HepG2 (cell line): ENCODE measurements around the gene EIF3L. TPM values are rescaled to one million over a fixed set of nuclear protein-coding genes. Genes with fewer than 3 reads are reported as not detected.

Experiments
- ATF7 ChIP-seq, 2 experiments: fragments of 450-650 bp in 1 of 2; sonication (generic) in 1 of 2; formaldehyde crosslinking in 1 of 2; IDR thresholded peaks; 2 replicates each; pipeline versions ENCODE4 v1.4.0 to v1.6.1; 2016 to 2020; ENCODE audit warnings: antibody characterized with exemption in 1 of 2, mild to moderate bottlenecking in 1 of 2, missing genetic modification reagents in 1 of 2
- CHCHD3 ChIP-seq: sonication (generic); formaldehyde crosslinking; IDR thresholded peaks from 2 replicates; pipeline ENCODE4 v1.8.0; 2022; ENCODE audit warnings: mild to moderate bottlenecking, missing genetic modification reagents, moderate library complexity
- KAT8 ChIP-seq: IDR thresholded peaks from 2 replicates; pipeline ENCODE4 v1.6.1; 2016; ENCODE audit warnings: missing genetic modification reagents, missing compliant biosample characterization
- KLF15 ChIP-seq: sonication (generic); formaldehyde crosslinking; IDR thresholded peaks from 2 replicates; pipeline ENCODE4 v1.8.1; 2023; ENCODE audit warnings: borderline replicate concordance, mild to moderate bottlenecking, inconsistent platforms, missing genetic modification reagents, mixed read lengths
- NFYB ChIP-seq: sonication (generic); formaldehyde crosslinking; IDR thresholded peaks from 2 replicates; pipeline ENCODE4 v1.4.0; 2020; ENCODE audit warnings: missing genetic modification reagents
- SATB2 ChIP-seq: sonication (generic); formaldehyde crosslinking; IDR thresholded peaks from 2 replicates; pipeline ENCODE4 v1.5.0; 2020; ENCODE audit warnings: missing genetic modification reagents
- SIN3A ChIP-seq: IDR thresholded peaks from 2 replicates; pipeline ENCODE4 v1.6.1; 2011; ENCODE audit warnings: low read depth, mild to moderate bottlenecking, control low read depth, low read length, borderline replicate concordance
- TBP ChIP-seq: sonication (generic); formaldehyde crosslinking; IDR thresholded peaks from 2 replicates; pipeline ENCODE4 v1.5.0; 2020; ENCODE audit warnings: missing genetic modification reagents
- U2AF1 ChIP-seq: fragments of 200-400 bp; formaldehyde crosslinking; optimal IDR thresholded peaks from 2 replicates; pipeline ENCODE3; 2017; ENCODE audit warnings: mild to moderate bottlenecking, low read depth, low read length
- XBP1 ChIP-seq: sonication (generic); formaldehyde crosslinking; IDR thresholded peaks from 2 replicates; pipeline ENCODE4 v1.5.0; 2020; ENCODE audit warnings: missing genetic modification reagents
- ZBTB8A ChIP-seq: sonication (generic); formaldehyde crosslinking; IDR thresholded peaks from 2 replicates; pipeline ENCODE4 v1.4.0; 2020; ENCODE audit warnings: mild to moderate bottlenecking, low read depth, missing genetic modification reagents, borderline replicate concordance
- ZFP36L1 ChIP-seq: sonication (generic); formaldehyde crosslinking; IDR thresholded peaks from 2 replicates; pipeline ENCODE4 v1.8.0; 2022; ENCODE audit warnings: mild to moderate bottlenecking, missing genetic modification reagents, moderate library complexity
- ZNF143 ChIP-seq: sonication (generic); formaldehyde crosslinking; IDR thresholded peaks from 2 replicates; pipeline ENCODE4 v1.4.0; 2020; ENCODE audit warnings: missing genetic modification reagents
- ZNF160 ChIP-seq: sonication (generic); formaldehyde crosslinking; IDR thresholded peaks from 2 replicates; pipeline ENCODE4 v1.8.0; 2022; ENCODE audit warnings: mild to moderate bottlenecking, inconsistent platforms, missing genetic modification reagents
- ZNF224 ChIP-seq: sonication (generic); formaldehyde crosslinking; IDR thresholded peaks from 2 replicates; pipeline ENCODE4 v1.5.0; 2020; ENCODE audit warnings: mild to moderate bottlenecking, missing genetic modification reagents
- ZNF432 ChIP-seq: sonication (generic); formaldehyde crosslinking; IDR thresholded peaks from 2 replicates; pipeline ENCODE4 v1.5.0; 2020; ENCODE audit warnings: missing genetic modification reagents, mild to moderate bottlenecking, borderline replicate concordance
- ZNF747 ChIP-seq: sonication (generic); formaldehyde crosslinking; IDR thresholded peaks from 2 replicates; pipeline ENCODE4 v1.8.1; 2023; ENCODE audit warnings: missing genetic modification reagents, mild to moderate bottlenecking, borderline replicate concordance
- polyA plus RNA-seq, 8 experiments: library from polyadenylated mRNA; depleted of rRNA in 3 of 8; stranded (reverse) in 7 of 8; unstranded in 1 of 8; fragments of >200 nt; fragmentation: Illumina TruSeq in 4 of 8; extraction: Trizol in 4 of 8; gene quantifications; 2 replicates each; pipeline versions ENCODE4 v1.2.1 to v1.2.3, GENCODE V29; 2011 to 2016; ENCODE audit warnings: low read depth in 4 of 8, missing spikeins in 1 of 8, mixed read lengths in 1 of 8; ENCODE audit not compliant: insufficient read depth in 1 of 8
- total RNA-seq, 5 experiments: library from RNA; depleted of rRNA; stranded (reverse); fragments of >200 nt; fragmentation: Illumina TruSeq; extraction: Trizol; gene quantifications; 2 replicates each; pipeline ENCODE4 v1.2.3, GENCODE V29; 2016; ENCODE audit warnings: low read depth in 1 of 5
- TF ChIP-seq, protein P1 (sequence below): sonication (generic); formaldehyde crosslinking; IDR thresholded peaks from 2 replicates; pipeline ENCODE4 v1.8.0; 2022; ENCODE audit warnings: mild to moderate bottlenecking, missing genetic modification reagents, borderline replicate concordance
- TF ChIP-seq, protein P2 (sequence below): sonication (generic); formaldehyde crosslinking; IDR thresholded peaks from 2 replicates; pipeline ENCODE4 v1.4.0; 2020; ENCODE audit warnings: low read depth, mild to moderate bottlenecking, missing genetic modification reagents
- TF ChIP-seq, protein P3 (sequence below): sonication (generic); formaldehyde crosslinking; conservative IDR thresholded peaks from 2 replicates; pipeline ENCODE4 v1.5.0; 2020; ENCODE audit warnings: missing genetic modification reagents

The EIF3L gene
- total and polyA plus RNA-seq, 2 of the 13 experiments (the other 11 are each of a cell fraction or from before 2014, with no cell fraction given): 514 to 793 TPM

DNA sequence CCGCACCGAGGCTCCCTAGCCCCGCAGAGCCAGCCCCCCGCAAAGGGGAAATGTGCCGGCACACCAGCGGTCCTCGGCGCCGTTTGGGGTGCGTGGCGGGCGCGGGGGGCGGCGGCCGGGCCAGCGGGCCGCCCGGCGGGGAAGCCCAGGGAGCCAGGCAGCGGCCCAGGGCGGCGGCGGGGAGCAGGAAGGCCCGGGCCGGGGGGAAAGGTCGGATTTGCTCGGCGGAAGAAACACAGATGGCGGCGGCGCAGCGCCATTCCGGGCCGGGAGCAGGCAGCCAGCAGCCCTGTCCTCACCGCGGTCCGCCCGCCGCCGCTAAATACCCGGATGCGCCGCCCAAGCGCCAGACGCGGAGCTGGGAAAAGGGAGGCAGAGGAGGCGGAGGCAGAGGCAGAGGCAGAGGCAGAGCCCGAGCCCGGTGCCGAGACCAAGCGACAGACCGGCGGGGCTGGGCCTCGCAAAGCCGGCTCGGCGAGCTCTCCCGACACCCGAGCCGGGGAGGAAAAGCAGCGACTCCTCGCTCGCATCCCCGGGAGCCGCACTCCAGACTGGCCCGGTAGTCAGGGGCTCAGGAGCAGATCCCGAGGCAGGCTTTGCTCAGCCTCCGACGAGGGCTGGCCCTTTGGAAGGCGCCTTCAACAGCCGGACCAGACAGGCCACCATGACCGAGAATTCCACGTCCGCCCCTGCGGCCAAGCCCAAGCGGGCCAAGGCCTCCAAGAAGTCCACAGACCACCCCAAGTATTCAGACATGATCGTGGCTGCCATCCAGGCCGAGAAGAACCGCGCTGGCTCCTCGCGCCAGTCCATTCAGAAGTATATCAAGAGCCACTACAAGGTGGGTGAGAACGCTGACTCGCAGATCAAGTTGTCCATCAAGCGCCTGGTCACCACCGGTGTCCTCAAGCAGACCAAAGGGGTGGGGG lies 44.1 kb upstream of the EIF3L start (continued):
- TF ChIP-seq CHCHD3 (CRISPR knock-in tag): peak; percentile 25; the same call in 1 of the 2 replicates
- TF ChIP-seq ATF7 (IDR thresholded peaks at IDR 0.05): no peak
- no peak for TF ChIP-seq ATF7 (CRISPR knock-in tag; IDR thresholded peaks at IDR 0.05)
- TF ChIP-seq, protein P1, sequence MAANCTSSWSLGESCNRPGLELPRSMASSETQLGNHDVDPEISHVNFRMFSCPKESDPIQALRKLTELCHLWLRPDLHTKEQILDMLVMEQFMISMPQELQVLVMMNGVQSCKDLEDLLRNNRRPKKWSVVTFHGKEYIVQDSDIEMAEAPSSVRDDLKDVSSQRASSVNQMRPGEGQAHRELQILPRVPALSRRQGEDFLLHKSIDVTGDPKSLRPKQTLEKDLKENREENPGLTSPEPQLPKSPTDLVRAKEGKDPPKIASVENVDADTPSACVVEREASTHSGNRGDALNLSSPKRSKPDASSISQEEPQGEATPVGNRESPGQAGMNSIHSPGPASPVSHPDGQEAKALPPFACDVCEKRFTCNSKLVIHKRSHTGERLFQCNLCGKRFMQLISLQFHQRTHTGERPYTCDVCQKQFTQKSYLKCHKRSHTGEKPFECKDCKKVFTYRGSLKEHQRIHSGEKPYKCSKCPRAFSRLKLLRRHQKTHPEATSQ (CRISPR knock-in tag): peak; percentile 85; the same call in 1 of the 2 replicates
- TF ChIP-seq, protein P2, sequence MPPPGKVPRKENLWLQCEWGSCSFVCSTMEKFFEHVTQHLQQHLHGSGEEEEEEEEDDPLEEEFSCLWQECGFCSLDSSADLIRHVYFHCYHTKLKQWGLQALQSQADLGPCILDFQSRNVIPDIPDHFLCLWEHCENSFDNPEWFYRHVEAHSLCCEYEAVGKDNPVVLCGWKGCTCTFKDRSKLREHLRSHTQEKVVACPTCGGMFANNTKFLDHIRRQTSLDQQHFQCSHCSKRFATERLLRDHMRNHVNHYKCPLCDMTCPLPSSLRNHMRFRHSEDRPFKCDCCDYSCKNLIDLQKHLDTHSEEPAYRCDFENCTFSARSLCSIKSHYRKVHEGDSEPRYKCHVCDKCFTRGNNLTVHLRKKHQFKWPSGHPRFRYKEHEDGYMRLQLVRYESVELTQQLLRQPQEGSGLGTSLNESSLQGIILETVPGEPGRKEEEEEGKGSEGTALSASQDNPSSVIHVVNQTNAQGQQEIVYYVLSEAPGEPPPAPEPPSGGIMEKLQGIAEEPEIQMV (CRISPR knock-in tag): peak; percentile 100
- TF ChIP-seq, protein P3, sequence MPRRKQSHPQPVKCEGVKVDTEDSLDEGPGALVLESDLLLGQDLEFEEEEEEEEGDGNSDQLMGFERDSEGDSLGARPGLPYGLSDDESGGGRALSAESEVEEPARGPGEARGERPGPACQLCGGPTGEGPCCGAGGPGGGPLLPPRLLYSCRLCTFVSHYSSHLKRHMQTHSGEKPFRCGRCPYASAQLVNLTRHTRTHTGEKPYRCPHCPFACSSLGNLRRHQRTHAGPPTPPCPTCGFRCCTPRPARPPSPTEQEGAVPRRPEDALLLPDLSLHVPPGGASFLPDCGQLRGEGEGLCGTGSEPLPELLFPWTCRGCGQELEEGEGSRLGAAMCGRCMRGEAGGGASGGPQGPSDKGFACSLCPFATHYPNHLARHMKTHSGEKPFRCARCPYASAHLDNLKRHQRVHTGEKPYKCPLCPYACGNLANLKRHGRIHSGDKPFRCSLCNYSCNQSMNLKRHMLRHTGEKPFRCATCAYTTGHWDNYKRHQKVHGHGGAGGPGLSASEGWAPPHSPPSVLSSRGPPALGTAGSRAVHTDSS (CRISPR knock-in tag): no peak
- TF ChIP-seq ZNF747 (CRISPR knock-in tag): 0 out of 2 replicates have a peak, but pooled peaks have one; percentile 50
- TF ChIP-seq ZNF432: 0 out of 2 replicates have a peak, but pooled peaks have one; percentile 17
- peak; percentile 91; the same call in 1 of the 2 replicates for TF ChIP-seq SIN3A
- TF ChIP-seq ZNF224: no peak; the same call in 1 of the 2 replicates
- TF ChIP-seq ZNF143 (CRISPR knock-in tag): peak; percentile 22; the same call in 1 of the 2 replicates
- 0 out of 2 replicates have a peak, but pooled peaks have one; percentile 45 for TF ChIP-seq SATB2 (CRISPR knock-in tag)
- TF ChIP-seq ZFP36L1 (CRISPR knock-in tag): peak; percentile 61; the same call in 1 of the 2 replicates
- no peak for TF ChIP-seq ZBTB8A (CRISPR knock-in tag)
- no peak for TF ChIP-seq NFYB (CRISPR knock-in tag)
- peak; percentile 73; the same call in 1 of the 2 replicates for TF ChIP-seq ZNF160 (CRISPR knock-in tag)
- no peak for TF ChIP-seq XBP1 (CRISPR knock-in tag)
- TF ChIP-seq U2AF1: peak; percentile 57
- no peak; the same call in 1 of the 2 replicates for TF ChIP-seq KLF15
- peak; percentile 64 for TF ChIP-seq KAT8 (CRISPR knock-in tag)
- TF ChIP-seq TBP (CRISPR knock-in tag): no peak
